HG03280 (cell line): Measurements from ENCODE around the gene GSKIP.
A peak's percentile ranks its signal among the peaks of the same experiment; 100 is the strongest.
"Not testable (repeated sequence)": the region's sequence is repeated elsewhere in the genome, so short reads cannot be mapped to it uniquely, and the experiment has no call there.

ENCODE experiments used
- ATAC-seq: cut with Tn5 transposase; IDR thresholded peaks from one replicate; pipeline ENCODE4 v1.9.1; 2021; ENCODE audit warnings: mild to moderate bottlenecking, moderate library complexity; ENCODE audit not compliant: unreplicated experiment

Gene GSKIP, protein sequence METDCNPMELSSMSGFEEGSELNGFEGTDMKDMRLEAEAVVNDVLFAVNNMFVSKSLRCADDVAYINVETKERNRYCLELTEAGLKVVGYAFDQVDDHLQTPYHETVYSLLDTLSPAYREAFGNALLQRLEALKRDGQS

DNA sequence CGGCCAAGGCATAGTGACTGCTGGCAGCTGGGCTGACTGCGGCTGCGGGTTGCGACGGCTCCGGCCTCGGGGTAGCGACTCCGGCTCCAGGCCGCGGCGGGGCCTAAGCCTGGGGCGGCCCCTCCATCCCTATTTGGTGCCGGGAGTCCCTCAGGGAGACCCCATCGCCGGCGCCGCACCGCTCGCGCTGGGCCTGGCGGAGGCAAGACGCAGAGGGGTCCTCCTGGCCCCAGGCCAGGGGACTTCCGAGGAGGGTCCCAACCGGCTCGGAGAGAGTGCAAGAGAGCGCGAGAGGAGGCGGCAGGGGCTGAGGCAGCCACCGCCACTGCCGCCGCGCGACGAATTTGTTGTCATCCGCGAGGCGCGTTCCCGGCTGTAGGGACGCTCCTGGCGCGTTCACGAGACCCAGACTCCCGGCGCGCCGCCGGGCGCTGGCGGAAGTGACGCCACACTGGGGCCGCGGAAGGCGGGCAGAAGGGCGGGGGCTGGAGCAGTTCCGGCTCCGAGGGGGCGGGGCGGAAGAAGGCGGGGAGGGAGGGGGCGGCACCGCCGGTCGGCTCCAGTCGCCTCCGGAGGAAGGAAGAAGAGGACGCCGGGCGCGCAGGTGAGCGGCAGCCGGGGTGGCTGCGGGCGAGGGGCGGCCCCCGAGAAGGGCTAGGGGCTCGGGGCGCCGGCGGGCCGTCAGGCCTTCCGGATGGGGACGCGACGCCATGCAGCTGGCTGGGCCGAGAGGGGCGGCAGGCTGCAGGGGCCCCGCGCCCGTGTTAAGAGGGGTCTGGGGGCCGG lies at the start of gene GSKIP, which contains the start of gene ATG2B:
Gene GSKIP, plus strand, starts transcription at position 562 of the 786 bp plus-strand sequence. CDS start 18,722 bp downstream, outside the sequence.
Gene ATG2B, minus strand, starts transcription at position 377 of the 786 bp plus-strand sequence. Its CDS starts 365 bp downstream, at position 12.
- ATAC-seq: peak; percentile 75

DNA sequence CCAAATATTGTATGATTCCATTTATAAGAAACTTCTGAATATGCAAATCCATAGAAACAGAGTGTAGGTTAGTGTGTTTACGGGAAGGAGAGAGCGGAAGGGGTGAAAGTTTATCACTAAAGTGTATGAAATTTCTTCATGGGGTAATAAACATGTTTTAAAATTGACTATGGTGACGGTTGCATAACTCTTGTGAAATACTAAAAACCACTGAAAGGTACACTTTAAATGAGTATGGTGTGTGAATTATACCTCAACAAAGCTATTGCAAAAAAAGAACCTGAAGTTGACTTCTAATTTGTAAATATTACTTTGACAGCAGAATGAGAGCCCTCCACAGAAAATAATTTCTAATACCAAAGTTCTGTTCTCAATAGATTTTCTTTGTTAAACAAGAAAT lies 47.2 kb upstream of the GSKIP start:
- ATAC-seq: no peak

DNA sequence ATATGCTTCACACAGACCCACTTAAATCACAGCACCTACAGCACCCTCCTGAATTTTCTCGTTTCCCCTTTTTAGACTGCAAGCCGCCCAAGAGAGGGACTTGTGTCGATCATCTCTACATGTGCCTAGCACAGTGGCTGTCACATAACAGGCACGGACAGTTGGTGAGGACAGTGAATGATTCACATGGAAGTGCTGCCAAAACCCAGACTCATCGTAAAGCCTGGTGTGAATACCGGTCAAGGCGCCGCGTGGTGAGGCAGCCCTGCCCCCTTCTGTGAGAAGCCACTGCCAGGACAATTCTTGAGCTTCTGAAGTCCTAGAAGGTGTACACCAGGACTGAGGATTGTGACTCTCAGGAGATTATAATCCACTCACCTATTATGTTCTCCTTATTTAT lies 44.5 kb upstream of the GSKIP start:
- no peak for ATAC-seq

DNA sequence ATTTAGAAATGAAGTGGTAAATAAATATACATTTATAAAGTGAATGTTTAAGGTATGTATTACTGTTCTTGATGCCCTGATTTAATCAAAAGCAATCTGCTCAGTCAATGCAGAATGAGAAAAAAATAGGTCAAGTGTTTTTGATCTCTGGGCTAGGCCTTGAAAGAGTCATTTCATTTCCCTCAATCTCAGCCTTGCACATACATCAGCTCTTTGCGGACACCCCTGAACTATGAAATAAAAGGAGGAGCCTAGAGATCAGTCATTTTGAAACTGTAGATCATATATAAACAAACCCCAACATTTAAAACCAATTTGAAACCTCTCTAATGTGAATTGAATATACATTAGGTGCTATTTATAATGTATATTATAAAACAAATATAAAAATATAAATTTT lies 42.7 kb upstream of the GSKIP start:
- no peak for ATAC-seq

DNA sequence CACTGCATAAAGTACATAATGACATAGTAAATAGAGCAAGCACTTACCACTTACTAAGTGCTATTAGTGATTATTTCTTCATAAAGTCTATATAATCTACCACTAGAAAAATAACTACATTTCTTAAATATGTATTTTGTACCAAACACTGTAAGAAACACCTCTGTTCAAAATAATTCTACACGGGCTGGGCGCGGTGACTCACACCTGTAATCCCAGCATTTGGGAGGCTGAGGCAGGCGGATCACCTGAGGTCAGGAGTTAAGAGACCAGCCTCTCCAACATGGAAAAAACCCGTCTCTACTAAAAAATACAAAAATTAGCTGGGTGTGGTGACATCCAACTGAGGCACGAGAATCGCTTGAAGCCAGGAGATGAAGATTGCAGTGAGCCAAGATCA lies 39.1 kb upstream of the GSKIP start:
- ATAC-seq: no peak

DNA sequence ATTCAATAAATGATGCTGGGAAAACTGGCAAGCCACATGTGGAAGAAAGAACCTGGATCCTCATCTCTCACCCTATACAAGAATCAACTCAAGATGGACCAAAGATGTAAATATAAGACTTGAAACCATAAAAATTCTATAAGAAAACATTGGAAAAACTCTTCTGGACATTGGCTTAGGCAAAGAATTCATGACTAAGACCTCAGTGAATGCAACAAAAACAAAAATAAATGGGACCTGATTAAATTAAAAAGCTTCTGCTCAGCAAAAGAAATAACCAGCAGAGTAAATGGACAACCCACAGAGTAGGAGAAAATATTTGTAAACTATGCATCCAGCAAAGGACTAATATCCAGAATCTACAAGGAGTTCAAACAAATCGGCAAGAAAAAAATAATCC lies 24.8 kb upstream of the GSKIP start:
- no peak for ATAC-seq

DNA sequence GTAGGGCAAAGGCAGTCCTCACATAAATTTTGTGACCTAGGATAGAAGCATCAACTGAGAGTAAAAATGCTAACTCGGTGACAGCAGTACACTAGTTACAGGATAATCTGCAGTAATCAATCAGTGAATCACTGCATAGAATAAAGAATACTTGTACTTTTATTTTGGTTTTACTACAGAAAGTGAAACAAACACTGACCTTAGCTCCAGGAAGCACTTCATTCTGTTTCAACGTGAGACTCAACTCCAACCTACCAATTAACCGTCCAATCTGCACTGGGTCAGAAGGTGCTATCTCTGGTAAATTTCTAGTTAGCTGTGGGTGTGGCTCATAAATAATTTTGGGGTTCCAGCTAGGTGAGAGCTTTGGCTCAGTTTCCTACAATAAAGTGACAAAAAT lies 22.0 kb upstream of the GSKIP start:
- no peak for ATAC-seq

DNA sequence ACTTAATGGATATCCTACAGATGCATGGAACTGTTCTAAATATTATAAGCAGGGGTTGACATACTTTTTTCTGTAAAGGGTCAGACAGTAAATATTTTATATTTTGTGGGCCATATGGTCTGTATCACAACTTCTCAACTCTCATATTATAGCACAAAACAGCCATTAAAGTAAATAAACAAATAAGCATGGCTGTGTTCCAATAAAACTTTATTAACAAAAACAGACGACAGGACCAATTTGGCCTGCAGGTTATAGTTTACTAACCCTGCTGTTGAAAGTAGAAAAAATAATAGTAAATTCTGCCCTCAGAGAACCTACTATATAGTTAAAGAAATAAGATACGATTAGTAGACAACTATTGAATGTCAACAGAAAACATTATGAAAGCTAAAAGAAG lies 17.7 kb upstream of the GSKIP start:
- ATAC-seq: no peak

DNA sequence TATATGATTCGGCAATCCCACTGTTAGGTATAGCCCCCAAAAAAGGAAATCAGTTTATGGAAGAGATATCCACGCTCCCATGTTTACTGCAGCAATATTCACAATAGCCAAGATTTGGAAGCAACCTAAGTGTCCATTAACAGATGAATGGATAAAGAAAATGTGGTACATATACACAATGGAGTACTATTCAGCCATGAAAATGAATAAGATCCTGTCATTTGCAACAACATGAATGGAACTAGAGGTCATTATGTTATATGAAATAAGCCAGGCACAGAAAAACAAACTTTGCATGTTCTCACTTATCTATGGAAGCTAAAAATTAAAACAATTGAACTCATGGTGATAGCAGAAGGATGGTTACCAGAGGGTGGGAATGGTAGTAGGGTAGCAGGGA lies 15.4 kb upstream of the GSKIP start:
- ATAC-seq: not testable (repeated sequence)

DNA sequence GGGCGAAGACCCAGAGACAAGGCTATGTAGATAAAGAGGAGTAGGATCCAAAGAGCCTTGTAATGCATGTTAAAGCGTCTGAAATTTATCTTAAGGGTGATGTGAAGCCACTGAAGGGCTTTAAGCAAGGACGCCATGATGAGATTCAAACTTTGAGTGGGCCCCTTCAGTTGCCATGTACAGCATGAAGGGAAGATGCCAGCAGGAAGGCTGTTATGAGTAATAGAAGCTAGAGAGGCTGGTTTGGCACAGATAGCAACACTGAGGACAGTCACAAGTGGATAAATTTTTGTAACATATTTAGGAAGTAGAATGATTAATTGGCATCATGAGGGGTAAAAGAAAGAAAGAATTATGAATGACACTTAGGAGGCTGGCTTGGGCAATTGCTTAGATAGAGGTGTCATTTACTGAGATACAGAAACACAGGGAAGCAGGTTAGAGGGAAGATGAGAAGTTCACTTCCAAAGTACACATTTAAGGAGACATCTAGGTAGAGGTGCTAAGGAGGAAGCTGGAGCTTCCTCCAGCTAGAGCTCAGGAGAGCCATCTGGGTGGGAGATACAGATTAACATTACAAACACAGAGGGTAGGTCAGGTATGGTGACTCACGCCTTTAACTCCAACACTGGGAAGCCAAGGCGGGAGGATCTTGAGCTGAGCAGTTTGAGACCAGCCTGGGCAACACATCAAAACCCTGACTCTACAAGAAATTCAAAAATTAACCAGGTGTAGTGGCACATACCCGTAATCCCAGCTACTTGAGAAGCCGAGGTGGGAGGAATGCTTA lies 13.8 kb upstream of the GSKIP start:
- ATAC-seq: no peak

DNA sequence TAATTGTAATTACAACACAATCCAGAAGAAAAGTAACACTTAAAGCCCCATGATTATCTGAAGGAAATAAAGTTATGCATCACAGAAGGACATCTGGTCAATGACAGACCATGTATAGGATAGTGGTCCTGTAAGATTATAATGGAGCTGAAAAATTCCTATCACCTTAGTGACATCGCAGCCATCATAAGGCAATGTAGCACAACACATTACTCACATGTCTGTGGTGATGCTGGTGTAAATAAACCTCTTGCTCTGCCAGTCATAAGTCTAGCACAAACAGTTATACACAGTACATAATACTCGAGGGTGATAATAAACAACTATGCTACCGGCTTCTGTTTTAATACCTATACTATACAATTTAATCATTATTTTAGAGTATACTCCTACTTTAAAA lies 11.3 kb upstream of the GSKIP start:
- no peak for ATAC-seq

DNA sequence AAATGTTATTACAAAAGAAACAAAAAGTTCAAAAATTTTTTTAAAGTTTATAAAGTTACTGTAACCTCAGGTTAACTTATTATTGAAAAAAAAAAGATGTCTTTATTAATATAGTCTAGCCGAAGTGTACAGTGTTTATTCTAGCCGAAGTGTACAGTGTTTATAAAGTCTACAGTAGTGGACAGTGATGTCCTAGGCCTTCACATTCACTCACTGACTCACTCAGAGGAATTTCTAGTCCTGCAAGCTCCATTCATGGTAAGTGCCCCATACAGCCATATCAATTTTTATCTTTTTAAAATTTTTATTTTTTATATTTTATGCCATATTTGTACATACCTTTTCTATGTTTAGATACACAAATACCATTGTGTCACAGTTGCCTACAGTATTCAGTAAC lies 10.6 kb upstream of the GSKIP start:
- ATAC-seq: no peak

DNA sequence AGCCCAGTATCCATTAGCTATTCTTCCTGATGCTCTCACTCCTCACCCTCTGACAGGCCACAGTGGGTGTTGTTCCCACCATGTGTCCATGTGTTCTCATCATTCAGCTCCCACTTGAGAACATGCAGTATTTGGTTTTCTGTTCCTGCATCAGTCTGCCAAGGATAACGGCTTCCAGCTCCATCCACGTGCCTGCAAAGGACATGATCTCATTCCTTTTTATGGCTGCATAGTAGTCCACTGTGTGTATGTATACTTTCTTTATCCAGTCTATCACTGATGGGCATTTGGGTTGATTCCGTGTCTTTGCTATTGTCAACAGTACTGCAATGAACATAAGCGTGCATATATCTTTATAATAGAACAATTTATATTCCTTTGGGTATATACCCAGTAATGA lies 9.1 kb upstream of the GSKIP start:
- no peak for ATAC-seq

DNA sequence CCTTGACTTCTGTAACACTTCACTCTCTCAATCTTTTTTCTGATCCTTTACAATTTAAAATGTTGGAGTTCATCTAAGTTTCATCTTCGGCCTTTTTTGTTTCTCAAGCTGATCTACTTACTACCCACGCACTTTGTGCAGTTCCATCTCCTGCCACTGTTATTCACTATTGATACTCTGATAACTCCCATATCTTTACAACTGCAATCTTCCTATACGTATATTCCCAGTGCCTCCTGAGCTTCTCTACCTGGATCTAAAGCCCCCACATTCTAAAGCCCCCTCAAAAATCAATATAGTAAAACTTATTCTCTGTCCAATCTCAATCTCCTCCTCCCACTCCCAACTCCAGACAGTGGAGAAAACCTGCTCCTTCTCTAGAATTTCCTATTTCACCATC lies 6.1 kb upstream of the GSKIP start:
- no peak for ATAC-seq

DNA sequence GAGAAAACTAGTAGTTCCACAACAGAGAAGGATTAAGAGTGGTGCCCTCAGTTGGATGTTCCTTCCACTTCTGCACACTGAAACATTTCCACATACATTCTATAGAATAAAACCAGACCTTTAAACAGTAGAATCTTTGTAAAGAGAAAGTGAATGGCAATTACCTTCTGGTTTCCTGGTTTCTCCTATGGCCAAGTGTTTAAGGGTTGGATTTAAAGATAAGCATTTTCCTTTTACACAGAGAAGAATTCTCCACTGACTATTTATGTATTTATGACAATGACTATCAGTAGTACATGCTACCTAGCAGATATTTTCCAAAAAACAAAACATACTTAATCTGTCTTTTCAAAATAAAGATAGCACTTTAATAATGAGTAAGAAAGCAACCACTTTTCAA lies 3.4 kb upstream of the GSKIP start:
- no peak for ATAC-seq

DNA sequence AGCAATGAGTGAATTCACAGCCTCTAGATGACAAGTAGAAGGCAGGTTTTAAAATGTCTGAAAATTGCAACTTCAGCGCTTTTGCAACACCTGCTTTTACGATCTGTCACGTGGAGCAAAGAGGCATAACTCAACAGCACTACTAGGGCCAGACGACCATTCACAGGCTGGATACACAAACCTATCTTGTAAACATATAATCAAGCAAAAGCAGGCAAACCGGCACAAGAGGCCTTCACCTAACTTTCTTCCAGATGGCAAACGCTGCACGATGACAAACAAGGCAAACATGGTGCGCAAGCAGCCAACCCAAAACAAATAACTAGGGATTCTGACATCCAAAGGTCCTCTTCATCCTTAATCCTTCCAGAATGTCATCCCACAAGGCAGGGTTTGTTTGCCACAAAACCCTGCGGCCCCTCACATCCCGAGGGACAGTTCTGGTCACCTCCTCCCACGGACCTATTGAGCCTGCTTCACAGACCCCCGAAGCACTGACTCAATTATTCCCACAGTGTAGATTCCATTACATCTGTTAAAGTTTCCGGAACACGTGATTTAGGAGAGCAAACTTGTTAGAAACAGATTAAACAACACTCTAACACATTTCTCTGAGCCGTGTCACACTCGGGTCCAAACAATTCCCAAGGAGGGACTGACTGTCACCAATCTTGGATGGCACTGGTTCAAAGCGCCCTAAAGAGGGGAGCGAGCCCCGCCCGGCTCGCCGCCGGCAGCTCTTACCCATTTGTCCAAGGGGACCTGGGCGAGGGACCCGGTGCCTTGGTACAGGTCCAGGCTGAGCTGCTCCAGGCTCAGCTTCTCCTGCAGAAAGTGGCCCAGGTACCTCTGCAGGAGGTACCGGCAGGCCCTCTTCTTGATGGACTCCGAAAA lies 1.0 kb upstream of the GSKIP start:
- no peak for ATAC-seq

DNA sequence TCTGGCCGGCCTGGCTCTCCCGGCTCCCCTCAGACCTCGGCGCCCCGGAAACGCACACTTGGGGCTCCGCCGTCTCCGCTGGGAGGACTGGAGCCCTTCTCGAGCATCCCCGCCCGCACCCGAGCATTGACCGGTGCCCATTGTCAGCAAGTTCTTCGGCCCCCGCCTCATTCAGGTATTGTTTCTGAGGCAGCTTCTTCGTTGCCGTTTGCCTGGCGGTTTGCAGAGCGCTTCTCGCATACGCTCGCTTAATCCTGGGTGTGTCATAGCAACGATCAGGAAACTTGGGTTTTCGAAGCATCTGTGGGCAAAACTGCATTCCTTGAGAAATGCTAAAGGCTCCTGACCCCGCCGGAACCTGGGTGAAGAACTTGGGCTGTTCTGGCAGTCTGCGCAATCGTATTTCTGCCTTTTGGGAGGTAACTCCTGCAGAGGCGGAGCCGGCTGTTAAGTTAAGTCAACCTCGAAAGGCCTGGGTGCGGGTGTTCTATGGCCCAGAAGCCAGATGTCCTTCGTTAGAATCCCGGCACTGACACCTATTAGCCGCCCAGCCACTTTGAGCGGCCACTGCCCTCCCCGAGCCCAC lies 518 bp downstream of the GSKIP start:
- ATAC-seq: peak; percentile 23

DNA sequence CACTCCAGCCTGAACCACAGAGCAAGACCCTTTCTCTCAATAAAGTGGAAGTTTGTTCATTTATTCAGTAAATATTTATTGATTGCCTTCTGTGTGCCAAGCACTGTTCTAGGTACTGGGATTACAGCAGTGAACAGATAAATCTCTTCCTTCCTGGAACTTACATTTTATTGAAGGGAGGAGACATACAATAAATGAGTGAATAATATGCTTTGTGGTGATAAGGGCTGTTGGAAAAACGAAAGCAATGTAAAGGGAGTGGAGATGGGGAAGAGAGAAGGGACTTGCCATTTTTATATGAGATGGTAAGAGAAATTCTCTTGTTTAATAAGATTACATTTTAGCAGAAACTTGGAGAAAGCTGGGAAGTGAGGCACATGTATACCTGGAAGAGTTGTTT lies 1.6 kb downstream of the GSKIP start:
- ATAC-seq: no peak

DNA sequence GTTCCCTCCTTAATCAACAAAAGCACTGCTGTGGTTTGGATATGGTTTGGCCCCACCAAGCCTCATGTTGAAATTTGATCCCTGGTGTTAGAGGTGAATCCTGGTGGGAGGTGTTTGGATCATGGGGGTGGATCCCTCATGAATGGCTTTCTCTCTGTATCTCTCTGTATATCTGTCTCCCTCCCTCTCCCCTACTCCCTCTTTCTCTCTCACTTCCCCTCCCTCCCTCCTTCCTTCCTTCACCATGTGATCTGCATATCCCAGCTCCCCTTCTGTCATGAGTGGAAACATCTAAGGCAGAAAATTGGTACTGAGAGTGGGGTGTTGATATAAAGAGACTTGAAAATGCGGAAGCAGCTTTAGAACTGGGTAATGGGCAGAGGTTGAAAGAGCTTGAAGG lies 5.2 kb downstream of the GSKIP start:
- ATAC-seq: no peak

DNA sequence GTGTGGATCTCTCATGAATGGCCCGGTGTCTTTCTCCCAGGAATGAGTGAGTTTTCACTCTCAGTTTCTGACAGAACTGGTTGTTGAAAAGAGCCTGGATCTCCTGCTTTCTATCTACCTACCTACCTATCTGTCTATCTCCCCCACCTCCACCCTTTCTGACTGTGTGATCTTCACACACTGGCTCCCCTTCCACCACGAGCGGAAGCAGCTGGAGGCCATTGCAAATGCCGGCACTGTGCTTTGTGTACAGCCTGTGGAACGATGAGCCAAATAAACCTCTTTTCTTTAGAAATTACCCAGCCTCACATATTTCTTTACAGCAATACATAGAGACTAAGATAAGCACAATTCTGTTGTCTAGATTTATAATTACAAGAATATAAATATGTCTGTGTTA lies 7.2 kb downstream of the GSKIP start:
- no peak for ATAC-seq

DNA sequence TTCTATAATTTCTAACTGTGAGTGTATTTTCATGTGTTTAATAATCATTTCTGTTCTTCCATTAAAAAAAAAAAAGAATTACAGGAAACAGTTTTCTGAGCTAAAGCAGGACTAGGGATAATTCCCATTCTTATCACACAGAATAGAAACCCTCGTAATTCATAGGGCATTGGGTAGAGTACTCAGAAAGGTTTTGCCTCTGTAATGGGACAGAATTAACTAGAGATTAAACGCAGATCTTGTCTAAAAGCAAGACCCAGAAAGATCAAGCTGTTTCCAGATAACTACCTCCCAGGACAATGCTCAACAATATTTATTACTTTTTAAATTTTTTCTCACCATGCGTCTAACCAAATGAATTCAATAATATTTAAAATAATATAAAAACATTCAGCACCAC lies 10.2 kb downstream of the GSKIP start:
- no peak for ATAC-seq
